Brain microvascular endothelial cell (primary cell): ENCODE measurements around the gene FHL2.

Experiments used
- DNase-seq: peaks from one replicate; pipeline ENCODE4 v3.0.0-alpha.2; 2020
- H3K27ac ChIP-seq: fragments of 250-450 bp; sonication (Bioruptor Pico); 2 replicates; pipeline ENCODE4 v1.5.1; 2020; ENCODE audit warnings: mild to moderate bottlenecking, moderate library complexity
- H3K27me3 ChIP-seq: fragments of 250-450 bp; sonication (Bioruptor Pico); replicated peaks from 2 replicates; pipeline ENCODE4 v1.5.1; 2020; ENCODE audit warnings: mild to moderate bottlenecking
- H3K36me3 ChIP-seq: fragments of 250-450 bp; sonication (Bioruptor Pico); replicated peaks from 2 replicates; pipeline ENCODE4 v1.5.1; 2020; ENCODE audit warnings: mild to moderate bottlenecking
- H3K4me3 ChIP-seq: 2 replicates; pipeline ENCODE4 v1.5.1; 2011; ENCODE audit warnings: low read depth, mild to moderate bottlenecking, control low read depth, low read length, moderate library complexity
- CTCF ChIP-seq: IDR thresholded peaks from 2 replicates; pipeline ENCODE4 v1.5.1; 2011; ENCODE audit warnings: low read depth, mild to moderate bottlenecking, moderate library complexity, low read length, control low read depth, inconsistent platforms; ENCODE audit errors: missing control alignments
- in situ Hi-C: cut with HindIII; loops from 2 replicates; pipeline ENCODE4 v1.10.0; 2017; ENCODE audit warnings: low sequenced_read_pairs, low pct_ligation_motif_present

The FHL2 gene

GRCh38 chr2:105403783-105404698 lies 5.2 kb upstream of the FHL2 start:
- in situ Hi-C loops = no loop called here
- no peaks in the 10 kb centered on the region for H3K27me3 ChIP-seq
- DNase-seq = peak; percentile 75
- TF ChIP-seq CTCF = peak; percentile 73
- H3K27ac ChIP-seq = peak overlapping the region; percentile 69
- no peaks in the 10 kb centered on the region for H3K36me3 ChIP-seq
- no peak overlapping the region for H3K4me3 ChIP-seq

GRCh38 chr2:105403241-105403782 lies 4.5 kb upstream of the FHL2 start:
- no peak for TF ChIP-seq CTCF
- no peak for DNase-seq
- Histone ChIP-seq H3K27me3 (no peaks in the 10 kb centered on the region), H3K36me3 (peaks cover 5% of the 10 kb centered on the region), H3K4me3 (no peak overlapping the region), H3K27ac (peak overlapping the region; percentile 69)
- in situ Hi-C loops = no loop called here

- Histone ChIP-seq H3K4me3 (no peak overlapping the region), H3K27ac (no peak overlapping the region), H3K27me3 (no peaks in the 10 kb centered on the region), H3K36me3 (peaks cover 6% of the 10 kb centered on the region)
- in situ Hi-C loops = no loop called here
- no peak for DNase-seq
- no peak for TF ChIP-seq CTCF
These were observed 4.0 kb upstream of the FHL2 start for GRCh38 chr2:105402809-105403208.

GRCh38 chr2:105401867-105402266 lies 3.0 kb upstream of the FHL2 start:
- Histone ChIP-seq H3K27ac (no peak overlapping the region), H3K4me3 (no peak overlapping the region), H3K27me3 (no peaks in the 10 kb centered on the region), H3K36me3 (peaks cover 6% of the 10 kb centered on the region)
- no peak for TF ChIP-seq CTCF
- in situ Hi-C loops = no loop called here
- no peak for DNase-seq

DNA sequence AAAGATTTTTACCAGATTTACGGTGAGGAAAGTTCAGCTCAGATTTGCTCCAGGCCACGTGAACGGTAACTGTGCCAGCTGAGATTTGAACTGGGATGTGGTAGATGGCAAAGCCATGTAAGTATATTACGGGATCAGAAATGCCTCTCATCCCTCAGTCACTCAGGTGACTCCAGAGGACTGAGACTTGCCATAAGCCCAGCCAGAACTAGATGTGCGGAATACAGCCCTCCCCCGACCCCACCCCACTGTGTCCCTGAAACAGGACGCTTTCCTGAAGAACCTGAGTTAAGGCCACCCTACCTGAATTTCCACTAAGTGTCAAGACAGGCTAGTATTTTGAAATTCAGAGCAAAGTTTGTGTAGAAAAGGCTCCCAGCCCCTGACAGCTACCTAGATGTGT lies 1.3 kb upstream of the FHL2 start:
- H3K27me3 ChIP-seq = no peaks in the 10 kb centered on the region
- no peak overlapping the region for H3K4me3 ChIP-seq
- peaks cover 20% of the 10 kb centered on the region for H3K36me3 ChIP-seq
- no peak for TF ChIP-seq CTCF
- in situ Hi-C loops = no loop called here
- H3K27ac ChIP-seq = no peak overlapping the region
- DNase-seq = no peak
